ENCODE measurements around the gene GRIN3A.
"Not testable (repeated sequence)": the region's sequence is repeated elsewhere in the genome, so short reads cannot be mapped to it uniquely, and the experiment has no call there.

GRIN3A gene

GRCh38 chr9:101635473-101635872, 103.0 kb downstream of the GRIN3A start:
- DNase-seq (ENCODE audit: insufficient read length, low spot score) (no peak), FAIRE-seq (no peak)

GRCh38 chr9:101634741-101635409, 103.6 kb downstream of the GRIN3A start:
- no peak for FAIRE-seq
- DNase-seq (ENCODE audit: insufficient read length, low spot score), result no peak

GRCh38 chr9:101632611-101633010, 105.8 kb downstream of the GRIN3A start:
- FAIRE-seq (no peak), DNase-seq (ENCODE audit: insufficient read length, low spot score) (no peak)

GRCh38 chr9:101631892-101632291, 106.6 kb downstream of the GRIN3A start:
- FAIRE-seq (no peak), DNase-seq (ENCODE audit: insufficient read length, low spot score) (no peak)

GRCh38 chr9:101629636-101630035, 108.8 kb downstream of the GRIN3A start:
- FAIRE-seq (no peak), DNase-seq (ENCODE audit: insufficient read length, low spot score) (no peak)

GRCh38 chr9:101628173-101628572, 110.3 kb downstream of the GRIN3A start:
- no peak for DNase-seq (ENCODE audit: insufficient read length, low spot score)
- no peak for FAIRE-seq

- DNase-seq (ENCODE audit: insufficient read length, low spot score), result no peak
- no peak for FAIRE-seq
These were observed 112.2 kb downstream of the GRIN3A start for GRCh38 chr9:101626295-101626694.

GRCh38 chr9:101625876-101626275, 112.6 kb downstream of the GRIN3A start:
- FAIRE-seq (no peak), DNase-seq (ENCODE audit: insufficient read length, low spot score) (no peak)

- no peak for DNase-seq (ENCODE audit: insufficient read length, low spot score)
- FAIRE-seq, result no peak
These were observed 118.0 kb downstream of the GRIN3A start for GRCh38 chr9:101620452-101620851.

- DNase-seq (ENCODE audit: insufficient read length, low spot score) (no peak), FAIRE-seq (no peak)
These were observed 119.7 kb downstream of the GRIN3A start for GRCh38 chr9:101618698-101619097.

- DNase-seq (ENCODE audit: insufficient read length, low spot score) (no peak), FAIRE-seq (no peak)
These were observed 132.9 kb downstream of the GRIN3A start for GRCh38 chr9:101605547-101605946.

- DNase-seq (ENCODE audit: insufficient read length, low spot score) (no peak), FAIRE-seq (no peak)
These were observed 134.2 kb downstream of the GRIN3A start for GRCh38 chr9:101604296-101604695.

GRCh38 chr9:101601904-101602765, 136.3 kb downstream of the GRIN3A start:
- FAIRE-seq (peak; percentile 91), DNase-seq (ENCODE audit: insufficient read length, low spot score) (peak; percentile 16)

GRCh38 chr9:101594796-101595195, 143.7 kb downstream of the GRIN3A start, which contains the start of gene PPP3R2:
Gene PPP3R2 (minus strand): TSS chr9:101594969. CDS start chr9:101594921, 48 bp downstream.
- DNase-seq (ENCODE audit: insufficient read length, low spot score) (no peak), FAIRE-seq (no peak)

- no peak for FAIRE-seq
- no peak for DNase-seq (ENCODE audit: insufficient read length, low spot score)
These were observed 145.1 kb downstream of the GRIN3A start for GRCh38 chr9:101593345-101593744.

GRCh38 chr9:101592788-101593187, 145.7 kb downstream of the GRIN3A start:
- FAIRE-seq, result no peak
- DNase-seq (ENCODE audit: insufficient read length, low spot score), result no peak

GRCh38 chr9:101591787-101592446, 146.5 kb downstream of the GRIN3A start:
- FAIRE-seq, result no peak
- DNase-seq (ENCODE audit: insufficient read length, low spot score), result no peak

- FAIRE-seq (no peak), DNase-seq (ENCODE audit: insufficient read length, low spot score) (no peak)
These were observed 147.5 kb downstream of the GRIN3A start for GRCh38 chr9:101590901-101591300.

- not testable (repeated sequence) for FAIRE-seq; DNase-seq (ENCODE audit: insufficient read length, low spot score)
These were observed 148.4 kb downstream of the GRIN3A start for GRCh38 chr9:101590074-101590473.

- FAIRE-seq, result no peak
These were observed 151.0 kb downstream of the GRIN3A start for GRCh38 chr9:101587332-101588043.

GRCh38 chr9:101586651-101587050, 151.8 kb downstream of the GRIN3A start:
- FAIRE-seq (no peak), DNase-seq (ENCODE audit: insufficient read length, low spot score) (no peak)

More at GRCh38 chr9:101587332-101588043, 151.0 kb downstream of the GRIN3A start:
- no peak for DNase-seq (ENCODE audit: insufficient read length, low spot score)
